ENCODE measurements around the gene CD52. TPM values are rescaled to one million over a fixed set of nuclear protein-coding genes. Genes with fewer than 3 reads are reported as not detected.

The CD52 gene
- total RNA-seq, 1 donor from 2014 or later: 7.3 TPM

DNA sequence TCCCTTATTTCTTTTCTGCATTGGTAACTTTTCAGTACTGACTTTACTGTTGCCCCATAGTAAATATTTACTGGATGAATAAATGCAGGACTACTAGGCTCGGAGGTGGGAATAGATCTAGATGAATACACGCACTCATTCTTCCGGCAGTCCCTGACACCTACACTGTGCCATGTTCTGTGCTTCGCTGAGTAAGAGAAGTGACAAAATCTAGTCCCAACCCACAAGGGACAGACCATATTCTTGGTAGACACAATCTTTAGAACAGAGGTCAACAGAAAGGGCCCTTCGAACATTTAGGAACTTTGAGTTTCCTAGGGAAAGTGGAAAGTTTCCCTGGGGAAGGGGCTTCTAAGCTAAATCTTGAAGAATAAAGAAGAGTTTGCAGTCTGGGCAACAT lies 3.3 kb upstream of the CD52 start:
- Mint-ChIP-seq H3K27me3 (ENCODE audit: insufficient read depth, low read depth) (peaks cover 10% of the 10 kb centered on the region), H3K27ac (no peak overlapping the region), H3K4me3 (no peak overlapping the region), H3K9me3 (no peaks in the 10 kb centered on the region), H3K36me3 (no peaks in the 10 kb centered on the region), H3K4me1 (peaks cover 21% of the 10 kb centered on the region)
- no peak overlapping the region for H3K4me3 ChIP-seq
- H3K79me2 ChIP-seq (ENCODE audit: low read depth): no peaks in the 10 kb centered on the region
- H3K9me3 ChIP-seq (ENCODE audit: low read depth): no peaks in the 10 kb centered on the region
- DNase-seq (ENCODE audit: low spot score): no peak
- TF ChIP-seq EZH2 (IDR thresholded peaks at IDR 0.05): no peak
- no peak for TF ChIP-seq EZH2phosphoT487 (IDR thresholded peaks at IDR 0.05)
- TF ChIP-seq, protein P1, sequence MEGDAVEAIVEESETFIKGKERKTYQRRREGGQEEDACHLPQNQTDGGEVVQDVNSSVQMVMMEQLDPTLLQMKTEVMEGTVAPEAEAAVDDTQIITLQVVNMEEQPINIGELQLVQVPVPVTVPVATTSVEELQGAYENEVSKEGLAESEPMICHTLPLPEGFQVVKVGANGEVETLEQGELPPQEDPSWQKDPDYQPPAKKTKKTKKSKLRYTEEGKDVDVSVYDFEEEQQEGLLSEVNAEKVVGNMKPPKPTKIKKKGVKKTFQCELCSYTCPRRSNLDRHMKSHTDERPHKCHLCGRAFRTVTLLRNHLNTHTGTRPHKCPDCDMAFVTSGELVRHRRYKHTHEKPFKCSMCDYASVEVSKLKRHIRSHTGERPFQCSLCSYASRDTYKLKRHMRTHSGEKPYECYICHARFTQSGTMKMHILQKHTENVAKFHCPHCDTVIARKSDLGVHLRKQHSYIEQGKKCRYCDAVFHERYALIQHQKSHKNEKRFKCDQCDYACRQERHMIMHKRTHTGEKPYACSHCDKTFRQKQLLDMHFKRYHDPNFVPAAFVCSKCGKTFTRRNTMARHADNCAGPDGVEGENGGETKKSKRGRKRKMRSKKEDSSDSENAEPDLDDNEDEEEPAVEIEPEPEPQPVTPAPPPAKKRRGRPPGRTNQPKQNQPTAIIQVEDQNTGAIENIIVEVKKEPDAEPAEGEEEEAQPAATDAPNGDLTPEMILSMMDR (IDR thresholded peaks at IDR 0.05): no peak
- peaks cover 23% of the 10 kb centered on the region for H3F3A ChIP-seq (ENCODE audit: low read depth)
- H3K27ac ChIP-seq: no peak overlapping the region
- H3K9ac ChIP-seq: no peak overlapping the region
- H3K4me2 ChIP-seq: no peak overlapping the region
- H3K27me3 ChIP-seq: no peaks in the 10 kb centered on the region
- no peaks in the 10 kb centered on the region for H3K36me3 ChIP-seq
- H2AFZ ChIP-seq (replicated peaks): no peak overlapping the region
- H4K20me1 ChIP-seq (ENCODE audit: low read depth): no peaks in the 10 kb centered on the region
- peaks cover 15% of the 10 kb centered on the region for H3K4me1 ChIP-seq

DNA sequence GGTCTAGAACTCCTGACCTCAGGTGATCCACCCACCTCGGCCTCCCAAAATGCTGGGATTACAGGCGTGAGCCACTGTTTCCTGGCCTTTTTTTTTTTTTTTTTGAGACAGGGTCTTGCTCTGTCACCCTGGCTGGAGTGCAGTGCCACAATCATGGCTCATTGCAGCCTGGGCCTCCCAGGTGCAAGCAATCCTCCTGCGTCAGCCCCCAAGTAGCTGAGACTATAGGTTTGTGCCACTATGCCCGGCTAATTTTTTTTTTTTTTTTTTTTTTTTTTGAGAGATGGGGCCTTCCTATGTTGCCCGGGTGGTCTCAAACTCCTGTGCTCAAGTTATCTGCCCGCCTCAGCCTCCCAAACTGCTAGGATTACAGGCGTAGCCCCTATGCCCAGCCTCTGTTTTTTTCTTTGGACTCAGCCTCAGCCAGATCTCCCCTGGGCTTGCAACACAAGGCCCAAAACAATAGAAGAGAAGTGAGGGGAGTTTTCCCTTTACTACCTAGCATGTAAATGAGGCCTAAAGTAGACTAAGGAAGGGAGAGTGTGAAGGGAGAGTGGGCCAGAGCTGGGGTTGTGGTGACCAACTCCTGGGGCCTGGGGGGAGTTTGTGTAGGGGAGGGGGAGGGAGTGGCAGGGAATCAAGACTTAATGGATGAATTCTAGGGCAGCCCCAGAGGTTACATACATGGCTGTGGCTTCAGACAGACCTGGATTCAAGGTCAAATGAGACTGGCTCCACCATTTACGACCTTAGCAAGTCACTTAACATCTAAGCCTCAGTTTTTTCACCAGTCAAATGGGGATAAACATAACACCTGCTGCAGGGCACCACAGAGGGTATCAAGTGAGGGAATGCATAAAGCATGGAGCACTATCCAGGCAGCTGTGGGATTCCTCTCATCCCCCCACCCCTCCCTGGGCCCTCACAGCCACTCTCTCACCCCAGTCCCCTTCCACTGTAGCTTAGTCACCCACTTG lies 1.6 kb upstream of the CD52 start:
- Histone ChIP-seq H3K9ac (no peak overlapping the region), H3K4me1 (peaks cover 15% of the 10 kb centered on the region), H3K4me3 (no peak overlapping the region), H4K20me1 (ENCODE audit: low read depth) (no peaks in the 10 kb centered on the region), H3K9me3 (ENCODE audit: low read depth) (no peaks in the 10 kb centered on the region), H3F3A (ENCODE audit: low read depth) (peaks cover 23% of the 10 kb centered on the region), H3K36me3 (no peaks in the 10 kb centered on the region), H2AFZ (replicated peaks) (no peak overlapping the region), H3K27me3 (no peaks in the 10 kb centered on the region), H3K79me2 (ENCODE audit: low read depth) (no peaks in the 10 kb centered on the region), H3K4me2 (no peak overlapping the region), H3K27ac (no peak overlapping the region)
- Mint-ChIP-seq H3K27ac (peak overlapping the region; percentile 60), H3K27me3 (ENCODE audit: insufficient read depth, low read depth) (peaks cover 8% of the 10 kb centered on the region), H3K4me1 (peaks cover 25% of the 10 kb centered on the region), H3K9me3 (no peaks in the 10 kb centered on the region), H3K4me3 (no peak overlapping the region), H3K36me3 (no peaks in the 10 kb centered on the region)
- TF ChIP-seq, protein P1 (IDR thresholded peaks at IDR 0.05): no peak
- TF ChIP-seq EZH2phosphoT487 (IDR thresholded peaks at IDR 0.05) (no peak), EZH2 (IDR thresholded peaks at IDR 0.05) (no peak)
- DNase-seq (ENCODE audit: low spot score): no peak

DNA sequence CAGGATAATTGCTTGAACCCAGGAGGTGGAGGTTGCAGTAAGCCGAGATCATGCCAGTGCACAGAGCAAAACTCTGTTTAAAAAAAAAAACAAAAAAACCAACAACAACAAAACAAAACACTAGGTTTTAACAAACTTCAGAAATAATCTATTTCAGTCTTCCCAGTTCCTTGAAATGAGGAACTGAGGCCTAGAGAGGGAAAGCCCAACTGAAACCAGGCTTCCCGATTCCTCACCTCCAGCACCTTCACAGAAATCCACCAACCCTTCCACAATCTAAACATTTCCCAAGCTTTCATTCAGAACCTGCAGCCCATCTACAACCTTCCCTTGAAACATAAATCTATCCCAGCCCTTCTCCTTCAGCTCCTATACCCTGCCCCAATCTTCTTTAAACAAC lies 612 bp upstream of the CD52 start:
- H2AFZ ChIP-seq (replicated peaks): peak overlapping the region; percentile 36
- H3K9me3 ChIP-seq (ENCODE audit: low read depth): no peaks in the 10 kb centered on the region
- H3K79me2 ChIP-seq (ENCODE audit: low read depth): no peaks in the 10 kb centered on the region
- H3F3A ChIP-seq (ENCODE audit: low read depth): peaks cover 23% of the 10 kb centered on the region
- no peaks in the 10 kb centered on the region for H3K36me3 ChIP-seq
- Mint-ChIP-seq H3K9me3 (no peaks in the 10 kb centered on the region), H3K36me3 (no peaks in the 10 kb centered on the region), H3K27ac (peak overlapping the region; percentile 36), H3K4me3 (no peak overlapping the region), H3K4me1 (peaks cover 30% of the 10 kb centered on the region), H3K27me3 (ENCODE audit: insufficient read depth, low read depth) (peaks cover 8% of the 10 kb centered on the region)
- DNase-seq (ENCODE audit: low spot score): no peak
- H3K4me2 ChIP-seq: peak overlapping the region; percentile 58
- H3K27ac ChIP-seq: peak overlapping the region; percentile 34
- no peaks in the 10 kb centered on the region for H3K27me3 ChIP-seq
- H3K4me1 ChIP-seq: peaks cover 18% of the 10 kb centered on the region
- H4K20me1 ChIP-seq (ENCODE audit: low read depth): no peaks in the 10 kb centered on the region
- no peak for TF ChIP-seq EZH2 (IDR thresholded peaks at IDR 0.05)
- TF ChIP-seq, protein P1 (IDR thresholded peaks at IDR 0.05): no peak
- no peak for TF ChIP-seq EZH2phosphoT487 (IDR thresholded peaks at IDR 0.05)
- no peak overlapping the region for H3K9ac ChIP-seq
- no peak overlapping the region for H3K4me3 ChIP-seq

Data from neural progenitor cell (in vitro differentiated cells).